DND-41 (cell line): ENCODE results near the gene FAM83G.

Source experiments
- ATAC-seq: fragments of 200-7000 bp; cut with Tn5 transposase; 3 replicates; pipeline ENCODE4 v1.9.1; 2021; ENCODE audit warnings: low read depth; ENCODE audit not compliant: insufficient read depth
- DNase-seq: peaks from one replicate; pipeline ENCODE4 v3.0.0-alpha.2; 2020
- H2AFZ ChIP-seq: 2 replicates; pipeline ENCODE4 v1.6.0; 2012; ENCODE audit warnings: low read depth, low read length
- H3K27ac ChIP-seq: 2 replicates; pipeline ENCODE4 v1.5.1; 2012; ENCODE audit warnings: low read length, inconsistent platforms
- H3K27me3 ChIP-seq: fragments of 200-600 bp; sonication (generic); 2 replicates; pipeline ENCODE4 v1.6.0; 2012; ENCODE audit warnings: low read length, mild to moderate bottlenecking, inconsistent platforms; ENCODE audit not compliant: insufficient read depth, poor library complexity
- H3K36me3 ChIP-seq: 2 replicates; pipeline ENCODE4 v1.5.1; 2012; ENCODE audit warnings: low read length, inconsistent platforms; ENCODE audit not compliant: insufficient read depth
- H3K4me1 ChIP-seq: 2 replicates; pipeline ENCODE4 v1.5.1; 2012; ENCODE audit warnings: mild to moderate bottlenecking, low read length; ENCODE audit not compliant: insufficient read depth
- H3K4me2 ChIP-seq: 2 replicates; pipeline ENCODE4 v1.6.0; 2012; ENCODE audit warnings: mild to moderate bottlenecking, moderate library complexity, low read length, inconsistent platforms; ENCODE audit not compliant: insufficient read depth
- H3K4me3 ChIP-seq, 2 experiments: fragments of 200-600 bp in 1 of 2; shearing (Covaris generic) in 1 of 2; 2 replicates each; pipeline ENCODE4 v1.5.1; 2012 to 2016; ENCODE audit warnings: inconsistent platforms in 2 of 2, low read length in 2 of 2, mild to moderate bottlenecking in 2 of 2, low read depth in 1 of 2, moderate library complexity in 1 of 2
- H3K79me2 ChIP-seq: 2 replicates; pipeline ENCODE4 v1.6.0; 2012; ENCODE audit warnings: low read length, inconsistent platforms; ENCODE audit not compliant: insufficient read depth
- H3K9ac ChIP-seq: 2 replicates; pipeline ENCODE4 v1.6.0; 2012; ENCODE audit warnings: low read depth, mild to moderate bottlenecking, inconsistent platforms, low read length, moderate library complexity
- H3K9me3 ChIP-seq: 2 replicates; pipeline ENCODE4 v1.5.1; 2012; ENCODE audit warnings: low read length, moderate library complexity, mild to moderate bottlenecking, inconsistent platforms; ENCODE audit not compliant: insufficient read depth, severe bottlenecking
- H4K20me1 ChIP-seq: 2 replicates; pipeline ENCODE4 v1.6.0; 2012; ENCODE audit warnings: low read length; ENCODE audit not compliant: insufficient read depth
- CTCF ChIP-seq: IDR thresholded peaks from 2 replicates; pipeline ENCODE4 v1.5.1; 2012; ENCODE audit warnings: borderline replicate concordance, low read length, moderate library complexity, mild to moderate bottlenecking; ENCODE audit not compliant: poor library complexity, severe bottlenecking; ENCODE audit errors: extremely low read depth
- EZH2 ChIP-seq: IDR thresholded peaks from 3 replicates; pipeline ENCODE4 v1.6.1; 2012; ENCODE audit warnings: borderline replicate concordance, low read depth, mild to moderate bottlenecking, moderate library complexity, low read length, inconsistent platforms; ENCODE audit not compliant: severe bottlenecking

The FAM83G gene

GRCh38 chr17:19018600-19018950 is 14.0 kb upstream of the FAM83G start:
- no peaks in the 10 kb centered on the region for H3K9me3 ChIP-seq
- peaks cover 15% of the 10 kb centered on the region for H3K36me3 ChIP-seq
- H4K20me1 ChIP-seq = peaks cover 19% of the 10 kb centered on the region; the same call in 1 of the 2 replicates
- no peak for ATAC-seq
- no peak overlapping the region for H3K4me3 ChIP-seq
- no peak overlapping the region for H3K27ac ChIP-seq
- DNase-seq = no peak
- no peak overlapping the region for H3K4me2 ChIP-seq
- H3K9ac ChIP-seq = no peak overlapping the region
- H3K79me2 ChIP-seq = no peaks in the 10 kb centered on the region
- TF ChIP-seq EZH2 (no peak), CTCF (no peak)
- no peak overlapping the region for H2AFZ ChIP-seq
- H3K4me1 ChIP-seq = no peaks in the 10 kb centered on the region
- no peaks in the 10 kb centered on the region for H3K27me3 ChIP-seq

- no peaks in the 10 kb centered on the region for H3K79me2 ChIP-seq
- peaks cover 19% of the 10 kb centered on the region; the same call in 1 of the 2 replicates for H4K20me1 ChIP-seq
- no peaks in the 10 kb centered on the region for H3K27me3 ChIP-seq
- peaks cover 15% of the 10 kb centered on the region for H3K36me3 ChIP-seq
- no peak overlapping the region for H3K9ac ChIP-seq
- H2AFZ ChIP-seq = no peak overlapping the region
- DNase-seq (no peak), ATAC-seq (no peak)
- H3K4me3 ChIP-seq = no peak overlapping the region
- TF ChIP-seq CTCF = no peak
- no peak for TF ChIP-seq EZH2
- no peak overlapping the region for H3K27ac ChIP-seq
- H3K9me3 ChIP-seq = no peaks in the 10 kb centered on the region
- no peak overlapping the region for H3K4me2 ChIP-seq
- H3K4me1 ChIP-seq = no peaks in the 10 kb centered on the region
These were observed 13.4 kb upstream of the FAM83G start for GRCh38 chr17:19017804-19018599.

GRCh38 chr17:19017401-19017800 is 12.8 kb upstream of the FAM83G start:
- Histone ChIP-seq H3K27ac (no peak overlapping the region), H3K4me1 (no peaks in the 10 kb centered on the region), H4K20me1 (peaks cover 19% of the 10 kb centered on the region; the same call in 1 of the 2 replicates)

More at GRCh38 chr17:19017401-19017800, 12.8 kb upstream of the FAM83G start:
- no peak overlapping the region for H3K4me2 ChIP-seq
- H3K9me3 ChIP-seq = no peaks in the 10 kb centered on the region
- no peak overlapping the region for H3K4me3 ChIP-seq
- H2AFZ ChIP-seq = no peak overlapping the region
- peaks cover 11% of the 10 kb centered on the region for H3K36me3 ChIP-seq
- no peaks in the 10 kb centered on the region for H3K27me3 ChIP-seq
- no peak for DNase-seq
- no peak overlapping the region for H3K9ac ChIP-seq
- H3K79me2 ChIP-seq = no peaks in the 10 kb centered on the region
- TF ChIP-seq EZH2 = no peak
- no peak for TF ChIP-seq CTCF
- ATAC-seq = no peak
